Lower leg skin (tissue), 3 donors: ENCODE results near the gene NPIPB4.
"Not testable (repeated sequence)": the region's sequence is repeated elsewhere in the genome, so short reads cannot be mapped to it uniquely, and the experiment has no call there.

Experiments used
- CTCF ChIP-seq, 3 donors: fragments of 450-650 bp; IDR thresholded peaks; one replicate each; pipeline ENCODE4 v1.5.1; 2016; ENCODE audit warnings: antibody characterized with exemption in 3 of 3, mild to moderate bottlenecking in 3 of 3, moderate library complexity in 2 of 3
- POLR2A ChIP-seq, 2 donors: fragments of 450-650 bp; IDR thresholded peaks; one replicate each; pipeline ENCODE4 v1.6.1; 2016 to 2017; ENCODE audit warnings: antibody characterized with exemption in 2 of 2, mild to moderate bottlenecking in 1 of 2, moderate library complexity in 1 of 2

- not testable (repeated sequence) for TF ChIP-seq CTCF, POLR2A (IDR thresholded peaks at IDR 0.05)
Observed at GRCh38 chr16:21820028-21820907, 37.3 kb downstream of the NPIPB4 start.
